ENCODE results near the gene NCAPG2.

NCAPG2 gene

GRCh38 chr7:158723714-158724385 is 19.2 kb upstream of the NCAPG2 start:
- Histone ChIP-seq H3K4me1 (ENCODE audit: insufficient read depth, poor library complexity, severe bottlenecking) (no peaks in the 10 kb centered on the region), H3K27me3 (ENCODE audit: insufficient read depth, poor library complexity, severe bottlenecking) (no peaks in the 10 kb centered on the region), H3K9me3 (ENCODE audit: severe bottlenecking) (no peaks in the 10 kb centered on the region), H3K4me3 (ENCODE audit: severe bottlenecking) (no peak overlapping the region), H3K27ac (ENCODE audit: poor library complexity, severe bottlenecking) (no peak overlapping the region), H3K36me3 (ENCODE audit: low read depth) (no peaks in the 10 kb centered on the region)
- DNase-seq (ENCODE audit: low spot score): no peak
- ATAC-seq (ENCODE audit: low read depth): peak; percentile 15
- TF ChIP-seq CTCF (IDR thresholded peaks at IDR 0.05; ENCODE audit: poor library complexity, severe bottlenecking): no peak

- no peaks in the 10 kb centered on the region for H3K36me3 ChIP-seq (ENCODE audit: low read depth)
- no peak for DNase-seq (ENCODE audit: low spot score)
- TF ChIP-seq CTCF (IDR thresholded peaks at IDR 0.05; ENCODE audit: poor library complexity, severe bottlenecking): no peak
- peak; percentile 48; the same call in 2 of the 3 replicates for ATAC-seq (ENCODE audit: low read depth)
- no peak overlapping the region for H3K4me3 ChIP-seq (ENCODE audit: severe bottlenecking)
- H3K9me3 ChIP-seq (ENCODE audit: severe bottlenecking): no peaks in the 10 kb centered on the region
- no peaks in the 10 kb centered on the region for H3K27me3 ChIP-seq (ENCODE audit: insufficient read depth, poor library complexity, severe bottlenecking)
- no peaks in the 10 kb centered on the region for H3K4me1 ChIP-seq (ENCODE audit: insufficient read depth, poor library complexity, severe bottlenecking)
- H3K27ac ChIP-seq (ENCODE audit: poor library complexity, severe bottlenecking): no peak overlapping the region
These were observed 18.7 kb upstream of the NCAPG2 start for GRCh38 chr7:158723266-158723665.

- DNase-seq (ENCODE audit: low spot score): no peak
- Histone ChIP-seq H3K27me3 (ENCODE audit: insufficient read depth, poor library complexity, severe bottlenecking) (no peaks in the 10 kb centered on the region), H3K36me3 (ENCODE audit: low read depth) (no peaks in the 10 kb centered on the region), H3K4me3 (ENCODE audit: severe bottlenecking) (no peak overlapping the region), H3K27ac (ENCODE audit: poor library complexity, severe bottlenecking) (no peak overlapping the region), H3K9me3 (ENCODE audit: severe bottlenecking) (no peaks in the 10 kb centered on the region), H3K4me1 (ENCODE audit: insufficient read depth, poor library complexity, severe bottlenecking) (no peaks in the 10 kb centered on the region)
- no peak for TF ChIP-seq CTCF (IDR thresholded peaks at IDR 0.05; ENCODE audit: poor library complexity, severe bottlenecking)
- no peak for ATAC-seq (ENCODE audit: low read depth)
These were observed 18.1 kb upstream of the NCAPG2 start for GRCh38 chr7:158722574-158723237.

- H3K36me3 ChIP-seq (ENCODE audit: low read depth): no peaks in the 10 kb centered on the region
- TF ChIP-seq CTCF (IDR thresholded peaks at IDR 0.05; ENCODE audit: poor library complexity, severe bottlenecking): no peak
- no peak overlapping the region for H3K4me3 ChIP-seq (ENCODE audit: severe bottlenecking)
- no peaks in the 10 kb centered on the region for H3K27me3 ChIP-seq (ENCODE audit: insufficient read depth, poor library complexity, severe bottlenecking)
- no peak for DNase-seq (ENCODE audit: low spot score)
- no peaks in the 10 kb centered on the region for H3K9me3 ChIP-seq (ENCODE audit: severe bottlenecking)
- no peak for ATAC-seq (ENCODE audit: low read depth)
- no peak overlapping the region for H3K27ac ChIP-seq (ENCODE audit: poor library complexity, severe bottlenecking)
- H3K4me1 ChIP-seq (ENCODE audit: insufficient read depth, poor library complexity, severe bottlenecking): no peaks in the 10 kb centered on the region
These were observed 15.5 kb upstream of the NCAPG2 start for GRCh38 chr7:158720112-158720511.

- H3K9me3 ChIP-seq (ENCODE audit: severe bottlenecking): no peaks in the 10 kb centered on the region
- no peak overlapping the region for H3K27ac ChIP-seq (ENCODE audit: poor library complexity, severe bottlenecking)
- H3K4me3 ChIP-seq (ENCODE audit: severe bottlenecking): no peak overlapping the region
- no peaks in the 10 kb centered on the region for H3K27me3 ChIP-seq (ENCODE audit: insufficient read depth, poor library complexity, severe bottlenecking)
- ATAC-seq (ENCODE audit: low read depth) (no peak), DNase-seq (ENCODE audit: low spot score) (no peak)
- no peaks in the 10 kb centered on the region for H3K36me3 ChIP-seq (ENCODE audit: low read depth)
- no peaks in the 10 kb centered on the region for H3K4me1 ChIP-seq (ENCODE audit: insufficient read depth, poor library complexity, severe bottlenecking)
- no peak for TF ChIP-seq CTCF (IDR thresholded peaks at IDR 0.05; ENCODE audit: poor library complexity, severe bottlenecking)
These were observed 12.2 kb upstream of the NCAPG2 start for GRCh38 chr7:158716802-158717201.
